HK-2 (cell line): Measurements from ENCODE around the gene ADAMTS16.

Source experiments
- DNase-seq: peaks from one replicate; pipeline ENCODE4 v3.0.0-alpha.2; 2018; ENCODE audit not compliant: unreplicated experiment

Gene ADAMTS16

DNA sequence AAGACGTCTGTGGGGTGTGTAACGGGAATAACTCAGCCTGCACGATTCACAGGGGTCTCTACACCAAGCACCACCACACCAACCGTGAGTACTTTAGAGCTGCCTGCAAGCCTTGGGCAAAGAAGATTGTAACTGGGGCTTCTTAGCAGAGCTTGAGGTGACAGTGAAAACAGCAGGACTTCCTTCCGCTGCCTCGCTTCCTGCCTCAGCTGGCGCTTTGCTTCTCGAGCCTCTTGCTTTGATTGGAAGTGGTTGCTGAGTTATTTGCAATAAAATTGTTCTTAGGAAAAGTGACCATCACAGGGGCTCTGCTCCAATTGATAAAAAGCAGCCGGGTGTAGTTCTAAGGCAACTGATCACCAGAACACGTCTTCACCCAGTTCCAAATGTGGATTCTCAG, 99.1 kb downstream of the ADAMTS16 start:
- DNase-seq: no peak

DNA sequence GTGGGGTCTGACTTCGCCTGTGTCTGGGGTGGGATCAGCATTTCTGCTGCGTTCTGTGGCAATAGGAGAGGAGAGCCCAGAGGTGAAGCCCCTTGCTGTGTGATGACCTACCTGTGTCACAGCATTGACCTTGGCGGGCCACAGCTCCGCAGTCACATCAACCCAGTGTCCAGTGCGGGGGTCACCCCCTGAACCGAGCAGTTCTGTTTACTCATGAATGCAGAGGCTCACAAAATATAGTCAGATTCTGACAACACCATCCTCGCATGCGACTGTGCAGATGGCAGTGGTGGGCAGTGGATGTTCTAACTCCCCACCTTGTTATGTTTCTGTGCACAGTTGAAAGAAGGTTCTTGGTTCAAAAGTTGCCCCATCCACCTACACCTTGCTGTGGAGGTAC, 100.1 kb downstream of the ADAMTS16 start:
- no peak for DNase-seq

DNA sequence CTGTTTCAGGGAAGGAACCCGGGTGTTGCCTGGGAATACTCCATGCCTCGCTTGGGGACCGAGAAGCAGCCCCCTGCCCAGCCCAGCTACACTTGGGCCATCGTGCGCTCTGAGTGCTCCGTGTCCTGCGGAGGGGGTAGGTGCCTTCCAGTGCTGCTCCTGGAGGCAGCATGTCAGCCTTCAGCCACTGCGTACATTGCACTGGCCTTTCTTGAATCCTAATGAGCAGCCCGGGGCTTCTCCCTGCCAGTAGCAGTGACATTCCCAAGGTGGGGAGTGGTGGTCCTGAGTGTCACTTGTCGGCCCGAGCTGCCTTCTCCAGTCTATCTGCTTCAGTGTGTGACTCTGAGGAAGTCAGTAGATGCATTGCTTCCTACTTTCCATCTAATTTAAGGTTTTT, 101.9 kb downstream of the ADAMTS16 start:
- DNase-seq: no peak

DNA sequence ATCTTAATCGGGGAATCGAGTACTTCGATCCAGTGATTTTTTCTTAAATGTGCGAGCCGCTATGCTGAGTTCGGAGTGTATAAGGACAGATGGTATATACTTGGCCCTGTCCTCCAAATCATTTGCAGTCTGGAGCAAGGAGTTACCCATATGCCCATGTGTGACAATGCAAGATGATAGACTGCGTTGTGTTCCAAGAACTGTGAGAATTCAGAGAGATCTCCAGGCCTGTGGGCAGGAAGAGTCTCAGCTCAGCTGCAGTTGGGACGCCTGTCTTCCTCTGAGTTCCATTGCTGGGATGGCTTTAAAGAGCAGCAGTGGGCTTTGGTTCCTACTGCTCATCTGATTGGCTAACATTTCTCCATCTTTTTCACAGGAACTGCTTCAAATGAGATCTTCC, 106.6 kb downstream of the ADAMTS16 start:
- DNase-seq: no peak

DNA sequence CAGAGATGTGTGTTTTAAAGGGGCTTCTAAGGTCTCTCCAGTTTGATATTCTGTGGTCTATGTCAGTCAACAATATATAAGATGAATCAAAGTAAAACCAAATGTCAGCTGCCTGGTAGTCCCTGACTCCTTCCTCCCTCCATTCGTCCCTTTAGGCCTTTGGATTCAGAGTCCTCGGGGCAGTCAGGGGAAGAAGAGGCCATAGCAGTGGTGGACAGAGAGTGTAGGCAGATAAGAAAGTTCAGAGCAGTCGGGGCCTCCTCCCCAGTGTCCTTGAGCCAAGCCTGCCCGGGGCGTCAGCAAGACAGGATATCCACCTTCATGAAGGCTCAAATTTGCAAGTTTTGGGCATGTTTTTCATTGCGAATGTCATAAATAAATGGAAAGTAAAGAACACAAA, 110.6 kb downstream of the ADAMTS16 start:
- no peak for DNase-seq

DNA sequence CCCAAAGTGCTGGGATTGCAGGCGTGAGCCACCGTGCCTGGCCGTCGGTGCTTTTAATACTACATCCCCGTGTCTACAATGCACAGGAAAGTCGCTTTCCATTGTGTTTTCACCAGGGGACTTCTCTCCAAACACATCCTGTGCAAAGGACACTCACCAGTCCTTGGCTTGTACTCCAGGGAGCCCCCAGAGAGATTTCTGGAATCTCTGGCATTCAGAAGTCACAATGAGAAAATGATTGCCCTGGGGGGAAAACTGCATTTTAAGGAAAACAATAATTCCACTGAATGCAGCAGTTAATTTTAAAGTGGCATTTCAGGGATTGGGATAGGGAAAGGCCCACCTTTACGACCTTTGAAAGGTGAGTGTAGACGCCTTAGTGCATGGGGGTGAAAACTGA, 112.0 kb downstream of the ADAMTS16 start:
- no peak for DNase-seq

DNA sequence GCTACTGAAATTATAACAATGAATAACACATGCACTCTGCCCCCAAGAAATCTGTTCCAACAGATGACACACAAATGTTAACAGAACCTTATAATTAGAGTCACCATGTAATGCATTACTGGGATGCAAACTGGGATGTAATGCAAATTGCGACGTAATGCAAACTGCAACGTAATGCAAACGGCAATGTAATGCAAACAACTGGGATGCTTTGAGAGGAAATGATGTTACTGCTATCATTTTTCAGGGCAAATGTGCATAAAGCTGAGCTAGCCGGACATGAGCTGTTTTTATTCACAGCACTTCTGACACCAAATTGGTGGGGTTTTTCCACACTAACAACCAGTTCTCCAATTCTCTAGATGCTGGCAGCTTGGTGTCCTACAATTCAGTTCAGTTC, 117.2 kb downstream of the ADAMTS16 start:
- DNase-seq: no peak

DNA sequence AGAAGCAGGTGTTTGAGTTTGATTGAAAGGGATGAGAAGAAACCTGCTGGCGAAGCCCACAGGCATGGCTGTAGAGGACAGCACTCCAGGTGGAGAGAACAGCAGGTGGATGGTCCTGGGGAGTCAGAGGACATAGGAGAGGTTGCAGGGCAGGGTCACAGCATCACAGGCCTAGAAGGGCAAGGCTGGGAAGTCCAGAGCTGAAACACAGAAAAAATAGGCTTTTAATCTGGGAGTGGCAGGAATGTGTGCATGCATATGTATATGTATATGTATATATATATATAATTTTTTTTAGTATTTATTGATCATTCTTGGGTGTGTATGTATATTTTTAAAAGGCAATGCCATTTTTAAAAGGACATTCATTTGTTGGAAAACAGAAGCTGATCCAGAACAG, 118.4 kb downstream of the ADAMTS16 start:
- DNase-seq: no peak

DNA sequence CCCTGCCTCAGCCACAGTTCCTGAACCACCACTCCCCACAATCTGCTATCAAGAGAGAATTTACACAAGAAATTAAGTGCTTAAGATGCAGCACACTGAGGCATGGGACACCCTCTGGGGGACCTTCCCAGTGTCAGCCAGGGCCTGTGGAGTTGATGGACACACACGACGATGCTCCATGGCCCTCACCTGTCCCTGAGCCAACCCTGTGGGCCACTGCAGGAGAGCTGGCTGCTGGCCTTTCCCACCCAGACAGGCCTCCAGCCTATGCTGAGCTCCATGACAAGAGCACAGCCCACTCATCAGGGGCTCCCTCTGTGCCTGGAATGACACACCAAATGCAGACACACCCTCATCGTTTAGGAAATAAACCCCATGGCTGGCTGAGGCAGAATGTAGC, 124.6 kb downstream of the ADAMTS16 start:
- no peak for DNase-seq

DNA sequence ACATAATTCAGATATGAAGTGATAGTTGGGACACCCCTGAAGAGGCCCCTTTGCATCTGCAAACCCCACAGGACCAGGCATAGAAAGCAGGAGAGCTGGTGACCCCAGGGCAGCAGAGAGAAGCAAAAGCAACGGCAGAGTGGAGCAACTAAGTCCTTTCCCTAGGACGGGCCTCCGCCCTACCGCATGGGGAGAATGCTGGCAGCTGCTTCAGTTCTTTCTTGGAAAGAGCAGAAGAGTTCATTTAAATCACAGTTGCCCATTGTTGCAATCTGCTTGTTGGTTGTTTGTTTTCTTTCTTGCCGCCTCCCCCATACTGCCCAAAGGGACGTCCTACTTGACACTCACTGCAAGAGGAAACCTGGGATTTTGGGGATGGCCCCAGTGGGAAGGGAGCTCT, 126.2 kb downstream of the ADAMTS16 start:
- no peak for DNase-seq

DNA sequence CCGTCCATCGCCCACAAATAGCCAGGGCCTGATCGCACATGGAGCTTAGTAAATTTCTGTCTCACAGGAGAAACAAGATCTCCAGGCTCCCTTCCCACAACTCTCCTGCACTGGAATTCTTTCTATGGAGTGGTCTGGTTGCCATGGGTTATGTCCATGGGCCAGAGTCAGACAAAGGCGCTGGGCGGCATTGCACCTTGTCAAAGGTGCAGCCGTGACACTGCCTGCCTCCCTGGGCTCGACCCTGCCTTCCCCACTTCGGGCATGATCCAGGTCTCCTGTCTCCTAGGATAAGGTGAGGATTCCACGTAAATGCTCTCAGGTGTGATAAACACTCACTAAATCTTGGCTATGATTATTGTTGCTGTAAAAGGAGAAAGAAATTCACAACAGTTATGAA, 130.0 kb downstream of the ADAMTS16 start:
- no peak for DNase-seq

DNA sequence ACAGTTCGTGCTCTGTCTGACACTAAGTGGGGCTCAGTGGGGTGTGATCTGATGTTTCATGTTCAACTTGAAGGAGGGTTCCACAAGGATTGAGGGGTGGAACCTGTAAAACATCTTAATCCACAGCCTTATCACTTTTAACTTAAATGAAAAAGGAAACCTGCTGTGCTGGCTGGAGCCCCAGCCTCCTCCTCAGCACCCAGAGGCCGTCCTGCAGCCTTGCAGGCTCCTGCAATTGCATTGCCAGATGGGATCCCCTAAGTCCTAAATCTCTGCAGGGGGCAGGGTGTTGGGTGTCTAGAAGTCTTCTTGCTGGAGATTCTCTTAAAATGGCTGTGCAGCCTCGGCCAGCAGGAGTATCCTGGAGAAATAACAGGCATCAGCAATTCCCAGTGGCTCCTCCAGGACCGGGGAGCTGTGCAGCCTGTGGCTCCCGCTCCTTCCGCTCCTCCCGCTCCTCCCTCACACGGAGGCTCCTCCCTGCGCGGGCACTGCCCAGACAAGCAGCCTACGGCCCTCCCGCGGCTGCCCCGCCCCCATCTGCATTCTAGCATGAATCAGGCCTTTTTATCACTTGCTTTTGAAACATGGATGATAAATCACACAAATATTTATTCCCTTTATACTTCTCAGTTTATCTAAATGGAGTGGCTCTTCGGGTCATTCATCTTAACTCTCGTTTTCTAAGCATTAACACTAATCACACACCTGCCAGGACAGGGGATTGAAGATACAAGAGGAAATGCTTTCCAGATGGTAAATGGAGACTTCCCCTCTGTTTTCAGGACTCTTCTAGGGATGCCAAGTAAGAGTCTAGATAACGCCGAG, 131.0 kb downstream of the ADAMTS16 start:
- DNase-seq: peak; percentile 74

DNA sequence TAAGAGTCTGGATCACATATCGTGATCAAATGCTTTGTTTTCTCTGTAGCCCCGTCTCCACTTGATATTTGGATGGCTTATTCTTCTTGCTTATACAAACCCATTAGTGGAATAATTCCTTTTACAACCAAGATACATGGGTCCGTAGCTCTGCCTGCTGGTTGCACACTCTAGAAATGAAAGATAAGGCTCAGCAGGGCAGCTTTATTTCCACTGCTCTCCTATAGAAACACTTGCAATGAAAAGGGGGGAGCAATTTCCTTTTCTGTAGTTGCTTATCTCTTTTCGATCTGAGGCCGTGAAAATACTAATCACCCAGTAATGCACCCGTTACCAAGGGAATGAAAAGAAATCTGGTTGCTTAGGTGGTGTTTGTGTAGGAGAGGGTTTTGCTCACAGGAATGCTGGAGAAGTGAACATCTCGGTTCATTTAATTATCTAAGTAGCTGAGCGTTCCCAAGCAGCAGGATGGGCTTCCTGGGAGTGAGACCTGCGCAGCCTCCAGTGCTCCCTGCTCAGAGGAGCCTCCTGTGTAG, 131.7 kb downstream of the ADAMTS16 start:
- no peak for DNase-seq

DNA sequence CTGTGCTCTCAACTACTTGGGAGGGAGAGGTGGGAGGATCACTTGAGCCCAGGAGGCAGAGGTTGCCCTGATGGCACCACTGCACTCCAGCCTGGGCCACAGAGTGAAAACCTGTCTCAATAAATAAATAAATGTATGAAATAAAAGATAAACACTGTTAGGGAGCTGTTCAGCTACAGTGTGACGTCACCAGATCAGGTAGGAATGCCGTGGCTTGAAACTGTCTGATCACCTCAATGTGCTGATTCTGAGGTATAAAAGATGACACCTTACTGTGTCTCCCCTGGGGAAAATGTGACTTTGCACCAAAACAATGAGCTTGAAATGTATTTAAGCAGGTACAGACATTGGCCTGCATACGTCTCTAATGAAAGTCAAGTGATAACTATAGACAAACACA, 133.3 kb downstream of the ADAMTS16 start:
- no peak for DNase-seq

DNA sequence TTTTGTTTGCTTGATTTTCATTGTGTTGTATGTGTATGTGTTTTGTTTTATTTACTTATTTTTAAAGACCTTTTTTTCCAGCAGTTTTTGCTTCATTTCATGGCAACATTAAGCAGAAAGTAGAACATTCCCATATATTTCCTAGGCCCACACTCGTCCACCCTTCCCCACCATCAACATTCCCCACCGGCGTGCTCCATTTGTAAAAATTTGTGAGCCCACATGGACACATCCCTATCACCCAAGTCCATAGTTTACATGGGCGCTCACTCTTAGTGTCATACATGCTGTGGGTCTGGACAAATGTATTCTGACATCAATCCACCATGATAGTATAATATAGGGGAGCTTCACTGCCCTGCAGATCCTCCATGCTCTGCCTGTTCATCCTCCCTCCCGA, 133.8 kb downstream of the ADAMTS16 start:
- DNase-seq: no peak

DNA sequence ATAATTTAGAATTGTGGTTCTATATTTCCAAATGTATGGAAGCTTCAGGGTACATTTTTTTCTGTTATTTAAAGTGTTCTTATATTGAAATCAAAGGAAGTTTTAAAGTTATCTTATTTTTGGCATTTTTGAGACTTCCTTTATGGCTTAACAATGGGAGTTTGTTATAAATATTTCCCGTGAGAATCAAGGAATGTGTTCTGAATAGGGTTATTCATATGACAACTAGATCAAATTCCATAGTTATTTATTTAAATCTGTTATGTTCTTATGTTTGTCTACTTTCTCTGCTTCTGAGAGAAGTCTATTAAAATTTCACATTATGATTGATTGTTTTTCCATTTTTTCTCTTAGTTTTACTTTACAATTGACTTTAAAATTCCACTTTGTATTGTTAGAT, 135.1 kb downstream of the ADAMTS16 start:
- DNase-seq: no peak

DNA sequence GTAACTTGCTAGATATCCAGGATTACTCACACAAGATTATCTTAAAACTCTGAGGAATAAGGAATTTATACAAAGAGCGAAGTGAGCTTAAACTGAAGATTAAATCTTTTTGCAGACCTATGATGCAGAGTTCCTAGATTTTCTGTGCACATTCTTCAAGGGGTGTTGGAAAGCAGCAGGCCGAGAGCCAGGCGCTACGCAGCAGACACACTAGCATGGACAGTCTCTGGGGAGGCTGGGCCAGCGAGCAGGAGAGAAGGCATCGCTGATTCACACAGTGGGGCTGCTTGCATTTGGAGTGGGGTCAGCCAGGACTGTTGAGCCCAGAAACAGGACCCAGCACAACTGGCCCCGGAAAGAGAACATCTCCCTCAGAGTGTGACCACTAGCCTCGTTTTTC, 136.3 kb downstream of the ADAMTS16 start:
- DNase-seq: no peak

DNA sequence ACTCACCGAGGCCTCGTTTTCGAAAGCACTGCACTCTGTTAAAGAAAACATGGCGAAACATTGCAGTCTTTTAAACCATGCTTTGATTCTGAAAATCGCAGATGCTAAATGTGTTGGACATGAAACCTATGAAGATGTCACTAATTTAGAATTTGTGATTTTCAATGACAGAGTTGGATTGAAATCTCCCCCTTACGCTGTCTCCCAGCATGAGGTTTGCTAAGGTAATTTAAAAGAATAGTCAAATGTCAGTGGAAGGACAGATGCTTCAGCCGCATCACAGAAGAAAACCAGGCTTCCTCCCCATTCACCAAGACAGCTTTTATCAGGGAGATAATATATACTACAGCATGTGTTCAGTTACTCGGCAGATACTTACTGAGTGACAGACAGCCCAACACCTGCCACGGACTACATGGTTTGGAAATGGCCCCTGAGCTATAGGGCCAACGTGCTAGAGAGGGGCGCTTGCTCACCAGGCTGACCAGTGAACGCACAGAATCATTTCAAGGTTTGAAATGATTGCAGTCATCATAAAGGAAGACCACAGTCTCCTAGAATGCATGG, 136.9 kb downstream of the ADAMTS16 start:
- DNase-seq: no peak

DNA sequence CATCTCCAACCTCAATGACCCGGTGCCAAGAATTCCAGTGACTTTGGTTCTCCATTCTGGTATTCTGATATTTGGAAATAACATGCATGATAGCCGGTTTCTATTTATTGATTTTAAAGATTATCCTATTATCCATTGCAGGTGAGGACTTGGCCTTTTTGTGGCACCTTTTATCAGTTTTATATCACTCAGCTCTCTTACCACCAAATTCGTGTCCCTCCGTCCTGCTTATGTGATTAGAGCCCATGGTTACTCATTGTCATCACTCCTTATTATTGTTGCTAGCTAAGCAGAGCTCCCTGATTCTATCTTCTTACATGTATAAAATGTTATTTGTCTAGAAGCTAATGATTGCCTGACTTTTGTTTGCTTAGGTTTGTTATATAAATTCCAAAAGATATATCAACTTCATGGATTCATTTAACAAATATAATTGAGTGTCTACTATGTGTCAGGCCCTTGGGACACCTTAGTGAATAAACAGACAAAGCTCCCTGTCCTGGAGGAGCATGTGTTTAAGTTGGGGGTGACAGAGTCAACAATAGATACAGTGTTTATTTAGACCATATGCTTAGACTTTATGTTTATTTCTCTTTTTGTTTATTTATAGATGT, 138.2 kb downstream of the ADAMTS16 start:
- DNase-seq: no peak

DNA sequence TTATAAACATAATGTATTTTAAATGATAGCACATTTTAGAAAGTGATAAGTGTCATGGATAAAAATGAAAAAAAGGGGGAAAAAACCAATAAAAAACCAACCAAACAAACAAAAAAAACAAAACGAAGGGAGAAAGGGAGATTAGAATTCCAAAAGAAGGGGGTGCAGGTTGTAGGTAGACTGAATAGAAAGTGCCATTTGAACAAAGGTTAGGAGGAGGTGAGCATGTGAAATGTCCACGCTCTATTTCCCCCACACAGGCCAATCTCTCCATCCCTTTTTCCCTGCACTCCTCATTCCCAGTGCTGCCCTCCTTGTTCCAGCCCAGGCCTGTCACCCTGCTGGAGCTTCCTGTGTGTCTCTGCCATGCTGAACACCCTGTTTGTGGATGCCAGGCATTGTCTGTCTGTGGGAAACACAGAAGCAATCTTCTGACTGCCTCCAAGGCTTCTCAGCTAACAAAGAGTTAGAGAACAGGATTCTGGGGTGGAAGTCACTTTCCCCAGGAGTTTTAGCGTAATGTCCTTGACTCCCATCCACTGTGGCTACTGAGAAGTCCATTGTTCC, 138.8 kb downstream of the ADAMTS16 start:
- no peak for DNase-seq

DNA sequence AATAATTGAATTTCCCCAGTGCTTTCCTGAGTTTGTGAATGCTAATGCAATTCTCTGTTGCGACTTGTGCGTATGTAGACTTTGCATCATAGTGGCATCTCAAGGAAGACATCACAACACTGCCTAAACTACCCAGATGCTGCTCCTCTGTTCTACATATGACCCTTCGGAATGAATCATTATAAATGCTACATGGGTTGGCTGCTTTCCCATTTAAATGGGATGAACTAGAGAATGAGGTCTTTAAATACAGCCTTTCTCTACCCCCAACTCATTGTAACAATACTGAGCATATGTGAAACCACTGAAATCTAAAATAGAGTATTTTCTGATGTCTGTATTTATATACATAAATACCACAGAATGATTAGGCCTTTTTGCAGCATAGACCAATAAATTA, 145.8 kb downstream of the ADAMTS16 start:
- no peak for DNase-seq

DNA sequence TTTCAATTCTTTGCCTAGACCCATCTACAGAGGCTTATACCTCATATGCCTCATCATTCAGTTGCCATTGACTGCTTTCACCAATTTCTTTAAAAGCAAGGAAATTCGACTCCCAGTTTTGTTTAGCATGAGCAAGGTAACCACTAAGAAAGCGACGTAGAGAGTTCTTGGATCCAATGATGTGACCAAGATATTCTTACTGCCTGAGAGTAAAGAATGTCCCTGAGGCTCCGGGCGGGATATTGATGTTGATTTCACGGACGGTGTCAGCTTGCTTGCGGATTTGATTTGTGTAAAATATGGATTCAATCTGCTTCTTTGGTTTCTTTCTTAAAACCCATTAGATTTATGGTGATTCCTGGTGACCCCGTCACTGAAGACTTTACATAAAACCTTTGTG, 147.3 kb downstream of the ADAMTS16 start:
- DNase-seq: no peak

DNA sequence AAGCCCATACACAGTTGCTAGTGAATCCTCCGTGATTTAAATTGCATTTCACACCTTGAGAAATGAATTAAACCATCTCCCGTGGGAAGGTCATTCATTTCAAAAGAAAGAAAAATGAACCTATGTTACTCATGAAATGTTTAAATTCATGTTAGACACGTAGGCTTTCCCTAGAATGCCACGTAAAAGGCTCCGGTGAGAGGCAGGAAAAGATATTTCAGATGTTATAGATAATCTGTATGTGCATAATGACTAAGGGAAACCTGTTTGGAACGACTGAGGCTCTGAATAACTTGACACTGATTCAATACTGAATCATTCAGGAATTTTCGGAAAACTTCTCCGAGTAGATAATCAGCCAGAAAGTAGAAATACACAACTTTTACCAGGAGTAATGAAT, 148.1 kb downstream of the ADAMTS16 start:
- no peak for DNase-seq
